Caco-2 (cell line): ENCODE data around the gene PIK3IP1. TPM values are rescaled to one million over a fixed set of nuclear protein-coding genes. Genes with fewer than 3 reads are reported as not detected.

Experiments used
- BruUV-seq: library from RNA; stranded (reverse); fragments of 400-500 nt; replicated peaks from 2 replicates; lab custom pipeline; 2021; lab: Mats Ljungman, UMichigan
- CTCF ChIA-PET: fragments of 300-600 bp; sonication (Branson Sonifier 250); formaldehyde crosslinking; loops from one replicate; lab custom pipeline; 2022; ENCODE audit warnings: antibody characterized with exemption; lab: Charles Lee
- POLR2A ChIA-PET: fragments of 300-600 bp; sonication (Branson Sonifier 250); formaldehyde crosslinking; loops from one replicate; lab custom pipeline; 2022; ENCODE audit warnings: antibody characterized with exemption; lab: Charles Lee
- DNase-seq, 2 experiments: peaks; one replicate each; pipeline versions ENCODE4 v3.0.0 to v3.0.0-alpha.2; 2020 to 2022
- H3K27me3 ChIP-seq: replicated peaks from 2 replicates; pipeline ENCODE4 v1.6.0; 2011; ENCODE audit warnings: low read length; ENCODE audit not compliant: control insufficient read depth, insufficient read depth
- H3K36me3 ChIP-seq: 2 replicates; pipeline ENCODE4 v1.5.1; 2011; ENCODE audit warnings: low read length; ENCODE audit not compliant: control insufficient read depth, insufficient read depth
- H3K4me1 ChIP-seq: fragments of 250-450 bp; sonication (Bioruptor Pico); 2 replicates; pipeline ENCODE4 v1.5.1; 2020; ENCODE audit warnings: mild to moderate bottlenecking
- H3K4me3 ChIP-seq: 2 replicates; pipeline ENCODE4 v1.5.1; 2011; ENCODE audit warnings: low read depth, mild to moderate bottlenecking, control low read depth, low read length
- H3K9me3 ChIP-seq: fragments of 250-450 bp; sonication (Bioruptor Pico); 2 replicates; pipeline ENCODE4 v1.5.1; 2020; ENCODE audit warnings: mild to moderate bottlenecking, moderate library complexity
- H3K27ac Mint-ChIP-seq: one replicate; pipeline ENCODE4 v1.8.0; 2022; ENCODE audit warnings: mixed read lengths; ENCODE audit not compliant: unreplicated experiment
- H3K27me3 Mint-ChIP-seq: one replicate; pipeline ENCODE4 v1.8.0; 2022; ENCODE audit warnings: mixed read lengths; ENCODE audit not compliant: insufficient read depth, unreplicated experiment
- H3K36me3 Mint-ChIP-seq: one replicate; pipeline ENCODE4 v1.8.0; 2022; ENCODE audit warnings: mild to moderate bottlenecking, mixed read lengths; ENCODE audit not compliant: insufficient read depth, unreplicated experiment
- H3K4me1 Mint-ChIP-seq: one replicate; pipeline ENCODE4 v1.8.0; 2022; ENCODE audit warnings: low read depth, mixed read lengths; ENCODE audit not compliant: unreplicated experiment
- H3K4me3 Mint-ChIP-seq: one replicate; pipeline ENCODE4 v1.8.0; 2022; ENCODE audit warnings: mild to moderate bottlenecking, moderate library complexity, mixed read lengths; ENCODE audit not compliant: unreplicated experiment
- H3K9me3 Mint-ChIP-seq: one replicate; pipeline ENCODE4 v1.8.0; 2022; ENCODE audit warnings: mixed read lengths; ENCODE audit not compliant: unreplicated experiment
- intact Hi-C: fragments of 100-400 bp; cut with micrococcal nuclease; formaldehyde crosslinking; loops from one replicate; pipeline ENCODE4 v1.10.0; 2022; ENCODE audit not compliant: unreplicated experiment
- total RNA-seq: library from RNA; stranded (reverse); gene quantifications from 2 replicates; pipeline ENCODE4 v1.2.3, GENCODE V29; 2022
- TF ChIP-seq, protein P1 (sequence below), 2 experiments: fragments of 200-600 bp in 1 of 2; IDR thresholded peaks; 1 replicate in 1 of 2; 2 replicates in 1 of 2; pipeline versions ENCODE4 v1.5.1 to v1.8.0; 2011 to 2022; ENCODE audit warnings: antibody characterized with exemption in 1 of 2, control low read depth in 1 of 2, inconsistent platforms in 1 of 2, low read depth in 1 of 2, low read length in 1 of 2, mild to moderate bottlenecking in 1 of 2, moderate library complexity in 1 of 2; ENCODE audit not compliant: insufficient read depth in 1 of 2, severe bottlenecking in 1 of 2, unreplicated experiment in 1 of 2

The PIK3IP1 gene
- total RNA-seq, 1 experiment from 2014 or later, result 0.68 TPM

DNA sequence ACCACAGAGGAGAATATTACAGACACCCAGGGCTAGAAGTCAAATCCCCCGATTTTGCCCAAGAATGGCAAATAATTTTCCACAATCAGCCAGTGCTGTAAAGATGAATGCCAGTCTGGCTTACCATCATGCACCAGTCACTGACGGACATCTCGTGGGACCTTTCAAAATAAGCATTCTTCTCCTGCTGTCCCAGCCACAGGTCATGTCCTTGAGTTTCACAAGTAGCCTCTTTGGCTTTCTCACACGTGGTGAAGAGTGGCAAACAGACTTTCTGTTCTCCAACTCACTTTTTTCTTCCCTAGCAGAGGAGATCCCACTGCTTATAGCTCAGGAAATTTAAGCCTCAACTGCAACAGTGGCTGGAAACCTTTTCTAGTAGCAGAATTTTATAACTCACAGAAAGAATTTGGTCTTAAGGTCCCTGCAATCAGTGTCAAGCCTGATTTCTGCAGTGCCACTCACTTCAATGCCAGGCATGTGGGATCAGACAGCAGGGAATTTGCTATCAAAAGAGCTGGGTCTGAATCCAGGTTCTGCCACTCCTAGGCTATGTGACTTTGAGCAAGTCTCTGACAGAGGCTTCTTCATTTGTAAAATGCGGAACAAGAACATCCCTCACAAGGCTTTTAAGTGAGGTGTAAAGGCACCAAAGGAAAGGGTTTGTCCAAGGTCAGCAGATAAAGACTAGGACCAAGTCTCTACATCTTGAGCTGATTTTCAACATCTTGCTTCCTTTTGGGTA is 3.6 kb downstream of the PIK3IP1 start:
- Histone ChIP-seq H3K27me3 (no peaks in the 10 kb centered on the region), H3K36me3 (no peaks in the 10 kb centered on the region), H3K4me1 (peaks cover 6% of the 10 kb centered on the region; the same call in 1 of the 2 replicates), H3K9me3 (no peaks in the 10 kb centered on the region), H3K4me3 (no peak overlapping the region)
- Mint-ChIP-seq H3K36me3 (peaks cover 5% of the 10 kb centered on the region), H3K27me3 (no peaks in the 10 kb centered on the region), H3K9me3 (no peaks in the 10 kb centered on the region), H3K4me1 (peaks cover 6% of the 10 kb centered on the region), H3K4me3 (no peak overlapping the region), H3K27ac (no peak overlapping the region)
- TF ChIP-seq, protein P1, sequence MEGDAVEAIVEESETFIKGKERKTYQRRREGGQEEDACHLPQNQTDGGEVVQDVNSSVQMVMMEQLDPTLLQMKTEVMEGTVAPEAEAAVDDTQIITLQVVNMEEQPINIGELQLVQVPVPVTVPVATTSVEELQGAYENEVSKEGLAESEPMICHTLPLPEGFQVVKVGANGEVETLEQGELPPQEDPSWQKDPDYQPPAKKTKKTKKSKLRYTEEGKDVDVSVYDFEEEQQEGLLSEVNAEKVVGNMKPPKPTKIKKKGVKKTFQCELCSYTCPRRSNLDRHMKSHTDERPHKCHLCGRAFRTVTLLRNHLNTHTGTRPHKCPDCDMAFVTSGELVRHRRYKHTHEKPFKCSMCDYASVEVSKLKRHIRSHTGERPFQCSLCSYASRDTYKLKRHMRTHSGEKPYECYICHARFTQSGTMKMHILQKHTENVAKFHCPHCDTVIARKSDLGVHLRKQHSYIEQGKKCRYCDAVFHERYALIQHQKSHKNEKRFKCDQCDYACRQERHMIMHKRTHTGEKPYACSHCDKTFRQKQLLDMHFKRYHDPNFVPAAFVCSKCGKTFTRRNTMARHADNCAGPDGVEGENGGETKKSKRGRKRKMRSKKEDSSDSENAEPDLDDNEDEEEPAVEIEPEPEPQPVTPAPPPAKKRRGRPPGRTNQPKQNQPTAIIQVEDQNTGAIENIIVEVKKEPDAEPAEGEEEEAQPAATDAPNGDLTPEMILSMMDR (IDR thresholded peaks at IDR 0.05; ENCODE audit: insufficient read depth in 1 of 2, low read depth in 1 of 2, low read length in 1 of 2, severe bottlenecking in 1 of 2, unreplicated experiment in 1 of 2), result no peak
- ChIA-PET CTCF (no interaction called here), POLR2A (interaction anchor here (1.7 kb wide), 1 partner anchor 320 kb away, joined by 4 read pairs; the partner anchor contains the start of genes MORC2 and TUG1)
- no TSS peak for BruUV-seq
- no peak for DNase-seq
- intact Hi-C loops, result no loop called here

DNA sequence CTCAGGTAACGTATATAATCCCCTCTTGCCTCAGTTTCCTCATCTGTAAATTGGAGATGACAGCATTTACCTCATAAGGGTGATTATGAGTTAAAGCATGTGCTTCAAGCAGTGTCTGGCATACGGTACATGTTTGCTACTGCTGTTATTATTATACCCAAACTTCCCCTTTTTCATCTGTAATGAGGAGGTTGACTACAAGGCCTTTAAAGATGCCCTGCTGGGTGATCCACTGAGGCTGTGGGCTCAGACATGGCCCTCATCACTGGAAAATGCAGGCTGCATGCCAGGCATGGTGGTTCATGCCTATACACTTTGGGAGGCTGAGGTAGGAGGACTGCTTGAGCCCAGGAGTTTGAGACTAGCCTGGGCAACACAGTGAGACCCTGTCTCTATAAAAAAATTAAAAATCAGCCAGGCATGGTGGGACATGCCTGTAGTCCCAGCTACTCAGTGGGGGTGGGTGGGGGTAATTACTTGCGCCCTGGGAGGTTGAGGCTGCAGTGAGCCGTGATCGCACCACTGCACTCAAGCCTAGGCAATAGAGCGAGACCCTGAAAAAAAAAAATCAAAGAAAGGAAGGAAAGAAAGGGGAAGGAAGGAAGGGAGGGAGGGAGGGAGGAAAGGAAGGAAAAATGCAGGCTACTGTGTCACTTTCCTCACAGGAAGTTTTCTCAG is 4.3 kb downstream of the PIK3IP1 start:
- intact Hi-C loops, result no loop called here
- H3K36me3 Mint-ChIP-seq, result peaks cover 5% of the 10 kb centered on the region
- H3K4me3 Mint-ChIP-seq, result no peak overlapping the region
- ChIA-PET POLR2A (no interaction called here), CTCF (no interaction called here)
- no peaks in the 10 kb centered on the region for H3K27me3 Mint-ChIP-seq
- no peak for DNase-seq
- BruUV-seq, result no TSS peak
- H3K9me3 Mint-ChIP-seq, result no peaks in the 10 kb centered on the region
- Histone ChIP-seq H3K9me3 (no peaks in the 10 kb centered on the region), H3K36me3 (no peaks in the 10 kb centered on the region), H3K27me3 (no peaks in the 10 kb centered on the region), H3K4me1 (peaks cover 6% of the 10 kb centered on the region; the same call in 1 of the 2 replicates), H3K4me3 (no peak overlapping the region)
- H3K4me1 Mint-ChIP-seq, result peaks cover 6% of the 10 kb centered on the region
- TF ChIP-seq, protein P1 (IDR thresholded peaks at IDR 0.05; ENCODE audit: insufficient read depth in 1 of 2, low read depth in 1 of 2, low read length in 1 of 2, severe bottlenecking in 1 of 2, unreplicated experiment in 1 of 2), result no peak
- no peak overlapping the region for H3K27ac Mint-ChIP-seq

DNA sequence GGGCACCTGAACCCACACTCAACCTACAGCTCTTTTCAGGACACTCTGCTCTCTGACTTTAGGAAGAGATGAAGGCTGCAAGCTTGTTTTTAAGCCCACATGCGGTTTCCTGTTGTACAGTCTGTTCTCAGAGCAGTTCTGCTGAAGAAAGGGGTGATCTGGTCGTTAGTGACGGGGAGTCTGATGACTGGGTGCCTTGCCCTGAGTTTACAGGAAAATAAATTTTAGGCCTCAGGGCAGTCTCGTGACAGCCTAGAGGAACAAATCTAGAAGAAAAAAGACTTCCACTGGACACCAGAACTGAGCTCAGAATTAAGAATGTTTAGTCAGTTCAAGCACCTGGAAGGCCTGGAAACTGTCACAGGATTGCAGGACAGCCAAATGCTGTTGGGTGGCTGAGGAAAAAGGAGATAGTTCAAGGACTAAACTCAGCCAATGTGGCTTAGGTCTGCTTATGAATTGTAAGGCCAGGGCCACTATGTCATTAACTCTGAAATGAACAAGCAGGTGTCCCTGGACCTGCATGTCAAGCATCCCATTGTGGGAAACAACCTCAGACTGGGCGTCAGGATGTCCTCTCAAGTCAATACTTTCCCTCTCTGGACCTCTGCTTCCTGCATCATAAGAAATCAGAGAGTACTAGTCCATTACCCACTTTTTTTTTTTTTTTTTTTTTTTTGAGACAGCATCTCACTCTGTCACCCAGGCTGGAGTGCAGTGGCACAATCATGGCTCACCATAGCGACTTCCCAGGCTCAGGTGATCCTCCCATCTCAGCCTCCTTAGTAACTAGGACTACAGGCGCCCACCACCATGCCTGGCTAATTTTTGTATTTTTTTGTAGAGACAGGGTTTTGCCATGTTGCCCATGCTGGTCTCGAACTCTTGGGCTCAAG is 5.7 kb downstream of the PIK3IP1 start:
- DNase-seq, result no peak
- H3K4me3 ChIP-seq, result no peak overlapping the region
- H3K36me3 Mint-ChIP-seq, result peaks cover 5% of the 10 kb centered on the region
- H3K27me3 ChIP-seq, result no peaks in the 10 kb centered on the region
- intact Hi-C loops, result no loop called here
- no peaks in the 10 kb centered on the region for H3K36me3 ChIP-seq
- no peaks in the 10 kb centered on the region for H3K9me3 ChIP-seq
- H3K4me1 ChIP-seq, result peaks cover 6% of the 10 kb centered on the region; the same call in 1 of the 2 replicates
- ChIA-PET CTCF (no interaction called here), POLR2A (no interaction called here)
- TF ChIP-seq, protein P1 (IDR thresholded peaks at IDR 0.05; ENCODE audit: insufficient read depth in 1 of 2, low read depth in 1 of 2, low read length in 1 of 2, severe bottlenecking in 1 of 2, unreplicated experiment in 1 of 2), result no peak
- no peak overlapping the region for H3K27ac Mint-ChIP-seq
- no peak overlapping the region for H3K4me3 Mint-ChIP-seq
- no peaks in the 10 kb centered on the region for H3K9me3 Mint-ChIP-seq
- no TSS peak for BruUV-seq
- H3K27me3 Mint-ChIP-seq, result no peaks in the 10 kb centered on the region
- peaks cover 2% of the 10 kb centered on the region for H3K4me1 Mint-ChIP-seq
